NCI-H526 (cell line): ENCODE data around the gene PRKAR1A.
A peak's percentile ranks its signal among the peaks of the same experiment; 100 is the strongest.

Experiments
- DNase-seq, 2 experiments: peaks; one replicate each; lab custom pipeline; 2025; lab: John Stamatoyannopoulos, UW

The PRKAR1A gene

GRCh38 chr17:68542698-68543463, 30.7 kb downstream of the PRKAR1A start:
- DNase-seq: no peak

DNA sequence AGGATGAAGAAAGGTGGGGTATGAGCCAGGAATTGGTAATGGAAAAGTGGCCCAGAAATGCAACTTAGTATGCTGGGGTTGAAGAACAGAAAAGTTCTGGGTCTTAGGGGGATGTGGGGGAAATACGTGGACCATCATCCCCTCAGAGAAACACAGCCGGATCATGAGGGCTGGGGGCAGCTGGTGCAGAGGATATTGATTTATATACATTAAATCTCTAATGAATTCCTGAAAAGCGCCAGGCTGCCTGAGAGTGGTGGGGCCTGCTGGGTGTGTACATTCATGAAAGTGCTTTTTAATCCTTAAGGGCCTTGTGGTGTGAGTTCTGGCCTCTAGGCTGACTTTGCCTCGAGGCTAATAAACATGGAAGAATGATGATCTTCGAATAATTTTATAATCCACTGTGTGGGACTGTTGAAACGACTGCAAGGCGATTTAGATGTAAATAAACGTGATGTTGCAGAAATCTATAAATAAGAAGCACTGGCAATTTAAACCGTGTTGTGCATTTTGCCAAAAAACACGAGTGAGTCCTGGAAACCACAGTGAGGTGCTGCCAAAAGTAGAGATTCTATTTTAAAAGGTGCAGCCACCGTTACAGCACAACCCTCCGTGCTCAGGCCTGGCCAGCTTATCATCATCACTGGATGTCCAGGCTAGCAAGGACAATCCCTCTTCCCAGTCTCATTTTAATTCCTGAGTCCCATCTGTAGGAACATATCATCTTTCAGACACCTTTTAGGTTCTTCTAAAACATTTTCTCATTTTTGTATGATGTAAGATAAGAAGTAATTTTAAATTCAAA, 32.1 kb downstream of the PRKAR1A start:
- no peak for DNase-seq

DNA sequence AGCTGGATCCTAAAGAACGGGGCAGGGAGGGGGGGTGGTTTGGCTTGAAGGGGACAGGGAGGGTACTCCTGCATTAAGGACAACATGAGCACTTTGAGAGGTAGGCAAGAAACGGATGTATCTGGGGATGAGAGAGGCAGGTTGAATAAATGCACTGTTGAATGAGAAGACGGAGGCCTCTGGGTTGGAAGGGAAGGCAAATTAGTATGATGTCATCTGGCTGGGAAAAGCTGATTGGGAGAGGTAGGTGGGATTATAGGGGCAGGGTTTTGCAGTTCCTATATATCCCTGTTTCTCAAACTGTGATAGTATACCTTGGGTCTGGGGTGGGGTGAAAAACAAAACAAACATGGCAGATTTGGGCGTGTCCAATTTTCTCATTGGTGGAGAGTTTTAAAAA, 44.3 kb downstream of the PRKAR1A start:
- no peak for DNase-seq

DNA sequence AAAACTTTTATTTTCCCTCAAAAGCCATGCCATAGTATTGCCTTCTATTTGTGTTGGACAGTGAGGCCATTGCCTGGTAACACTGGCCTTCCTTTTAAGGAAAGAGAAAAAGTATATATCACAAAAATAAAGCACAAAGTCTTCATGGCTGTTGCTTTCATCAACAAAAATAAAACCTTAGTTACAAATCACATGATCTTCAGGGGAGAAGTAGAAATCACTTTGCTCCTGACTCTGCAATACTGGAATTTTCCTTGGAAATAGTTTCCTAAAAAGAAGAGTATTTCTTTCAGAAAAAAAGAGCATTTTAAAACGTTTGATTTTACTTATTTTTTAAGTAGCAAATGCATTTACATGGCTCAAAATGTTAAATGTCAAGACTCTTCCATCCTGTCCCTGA, 47.1 kb downstream of the PRKAR1A start:
- DNase-seq: no peak

DNA sequence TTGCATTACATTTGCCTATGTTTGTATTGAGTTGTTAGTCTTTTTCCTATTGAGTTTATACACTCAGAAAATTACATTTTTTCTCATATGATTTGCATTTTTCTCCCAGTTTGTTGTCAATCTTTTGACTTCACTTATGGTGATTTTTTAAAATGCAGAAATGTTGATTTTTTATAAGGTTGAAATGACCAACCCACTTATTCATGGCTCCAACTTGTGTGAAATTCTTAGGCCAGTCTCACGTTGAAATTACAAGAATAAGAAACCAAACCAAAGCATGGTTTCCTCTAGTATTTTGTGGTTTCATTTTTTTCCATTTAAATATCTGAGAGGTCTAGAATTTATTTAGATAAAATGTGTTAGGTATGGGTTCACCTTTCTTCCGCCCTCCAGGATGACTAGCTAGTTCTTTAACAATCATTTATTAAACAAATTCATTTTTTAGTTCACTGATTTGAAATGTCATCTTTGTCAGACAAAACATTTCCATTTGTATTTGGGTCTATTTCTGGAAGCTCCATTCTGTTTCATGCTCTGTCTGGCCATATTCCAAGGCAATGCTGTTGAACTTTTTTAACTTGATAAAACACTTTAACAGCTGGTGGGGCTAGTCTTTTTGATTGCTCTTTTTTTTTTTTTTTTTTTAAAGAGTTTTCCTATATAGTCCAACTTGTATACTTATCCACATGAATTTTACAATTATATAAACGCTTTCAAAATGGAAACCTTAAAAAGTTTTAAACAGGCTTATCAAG, 48.9 kb downstream of the PRKAR1A start:
- DNase-seq: no peak

- DNase-seq: no peak
These were observed 50.5 kb downstream of the PRKAR1A start for GRCh38 chr17:68562736-68563135.

- DNase-seq: no peak
These were observed 52.3 kb downstream of the PRKAR1A start for GRCh38 chr17:68564415-68565111.

DNA sequence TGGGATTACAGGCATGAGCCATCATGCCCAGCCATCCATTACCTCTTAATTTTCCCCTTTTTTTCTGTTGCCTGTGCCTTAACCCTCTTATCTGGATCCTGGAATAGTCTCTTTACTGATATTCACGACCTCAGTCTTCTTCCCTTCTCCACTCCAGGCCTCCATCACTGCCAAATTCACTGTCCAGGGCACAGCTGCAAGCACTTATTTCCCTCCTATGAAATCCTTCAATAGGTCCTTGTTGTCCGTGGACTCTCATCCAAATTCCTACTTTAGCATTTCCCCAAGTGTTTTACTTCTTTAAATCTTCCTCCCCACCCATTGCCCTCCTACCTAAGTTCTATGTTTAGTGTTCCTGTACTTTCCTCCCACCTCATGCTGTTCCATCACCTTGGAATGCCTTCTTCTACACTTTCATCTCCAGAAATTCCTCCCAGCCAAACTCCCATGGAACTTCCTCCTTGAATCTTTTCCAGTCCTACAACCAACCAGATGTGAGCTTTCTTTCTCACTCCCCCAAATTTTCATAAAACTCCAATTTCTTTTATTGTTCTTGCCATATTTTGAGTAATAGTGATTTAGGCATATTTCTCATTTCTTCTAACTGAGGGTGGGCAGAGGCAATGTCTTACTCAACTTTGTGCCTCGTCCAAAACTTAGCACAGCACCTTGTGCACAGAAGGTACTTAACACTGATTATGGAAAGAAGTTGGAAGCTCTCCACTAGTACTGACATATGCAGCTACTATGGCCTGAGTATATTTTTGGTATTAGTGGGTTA, 53.6 kb downstream of the PRKAR1A start:
- no peak for DNase-seq

DNA sequence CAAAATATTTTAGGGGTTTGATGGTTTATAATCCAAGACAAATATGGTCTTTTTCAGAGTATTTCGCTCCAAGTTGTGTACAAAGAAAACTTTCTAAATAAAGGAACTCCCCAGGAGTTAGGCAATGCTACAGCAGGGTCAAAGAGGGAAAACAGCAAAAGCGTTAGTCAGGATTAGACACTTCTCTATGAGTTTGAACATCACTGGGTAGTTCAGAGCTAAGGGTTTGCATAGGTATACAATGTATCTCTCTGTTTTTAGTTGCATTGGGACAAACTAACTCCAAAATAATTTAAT, 54.2 kb downstream of the PRKAR1A start:
- no peak for DNase-seq

GRCh38 chr17:68567035-68567434, 54.8 kb downstream of the PRKAR1A start:
- no peak for DNase-seq

DNA sequence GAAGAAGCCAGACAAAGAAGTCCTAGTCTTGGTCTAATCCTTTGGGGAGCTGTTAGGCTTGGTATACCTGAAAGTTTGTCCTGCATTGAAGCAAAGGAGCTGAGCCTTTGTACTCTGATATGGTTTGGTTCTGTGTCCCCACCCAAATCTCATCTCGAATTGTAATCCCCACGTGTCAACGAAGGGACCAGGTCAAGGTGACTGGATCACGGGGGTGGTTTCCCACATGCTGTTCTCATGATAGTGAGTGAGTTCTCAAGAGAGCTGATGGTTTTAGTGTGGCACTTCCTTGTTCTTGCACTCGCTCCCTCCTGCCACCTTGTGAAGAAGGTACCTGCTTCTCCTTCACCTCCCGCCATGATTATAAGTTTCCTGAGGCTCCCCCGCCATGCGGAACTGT, 55.4 kb downstream of the PRKAR1A start:
- no peak for DNase-seq

DNA sequence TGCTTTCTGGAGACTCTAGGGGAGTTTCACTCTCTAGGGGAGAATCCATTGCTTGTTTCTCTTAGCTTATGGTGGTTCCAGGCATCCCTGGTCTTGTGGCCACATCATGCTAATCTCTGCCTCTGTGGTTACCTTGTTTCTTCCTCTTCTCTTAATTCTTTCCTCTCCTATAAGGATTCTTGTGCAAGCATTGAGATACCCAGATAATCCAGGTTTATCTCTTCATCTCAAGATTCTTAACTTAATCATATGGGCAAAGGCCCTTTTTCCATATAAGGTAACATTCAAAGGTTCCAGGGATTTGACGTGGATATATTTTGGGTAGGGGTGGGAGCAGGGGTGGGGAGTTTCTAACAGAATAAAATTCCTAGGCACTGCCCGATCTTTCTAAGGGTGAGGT, 56.4 kb downstream of the PRKAR1A start:
- no peak for DNase-seq

DNA sequence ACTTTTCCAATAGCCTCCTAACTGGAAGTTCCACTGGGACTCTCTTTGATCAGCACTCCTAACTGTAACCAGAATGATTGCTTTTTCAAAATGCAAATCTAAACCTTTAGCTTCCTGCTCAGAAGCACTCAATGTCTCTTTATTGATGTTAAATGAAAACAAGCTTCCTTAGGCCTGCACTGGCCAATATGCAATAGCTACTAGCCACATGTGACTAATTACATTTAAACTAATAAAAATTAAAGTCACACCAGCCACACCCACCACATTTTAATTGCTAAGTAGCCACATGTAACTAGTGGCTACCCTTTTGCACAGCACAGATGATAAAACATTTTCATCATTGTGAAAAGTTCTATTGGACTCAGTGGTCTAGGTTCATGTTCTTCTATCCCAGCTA, 57.1 kb downstream of the PRKAR1A start:
- peak; percentile 18 to 56 for DNase-seq

DNA sequence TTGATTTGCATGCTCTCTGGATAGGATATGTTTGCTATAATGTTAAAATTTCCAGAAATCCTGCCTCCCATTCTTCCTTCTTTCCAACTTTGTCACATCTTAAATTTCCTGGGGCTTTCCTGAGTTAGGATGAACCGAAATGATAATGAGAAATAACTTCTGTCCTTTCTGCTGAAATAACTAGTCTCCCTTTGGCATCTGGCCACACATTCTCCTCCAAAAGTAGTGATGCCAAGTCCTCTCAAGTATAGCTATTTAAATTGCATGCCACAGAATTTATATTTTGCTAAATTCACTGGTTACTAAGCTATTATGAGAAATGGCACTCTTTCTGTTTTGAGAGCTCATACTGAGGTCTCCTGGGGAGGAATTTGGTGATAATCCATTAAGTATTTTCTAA, 58.3 kb downstream of the PRKAR1A start:
- DNase-seq: no peak

DNA sequence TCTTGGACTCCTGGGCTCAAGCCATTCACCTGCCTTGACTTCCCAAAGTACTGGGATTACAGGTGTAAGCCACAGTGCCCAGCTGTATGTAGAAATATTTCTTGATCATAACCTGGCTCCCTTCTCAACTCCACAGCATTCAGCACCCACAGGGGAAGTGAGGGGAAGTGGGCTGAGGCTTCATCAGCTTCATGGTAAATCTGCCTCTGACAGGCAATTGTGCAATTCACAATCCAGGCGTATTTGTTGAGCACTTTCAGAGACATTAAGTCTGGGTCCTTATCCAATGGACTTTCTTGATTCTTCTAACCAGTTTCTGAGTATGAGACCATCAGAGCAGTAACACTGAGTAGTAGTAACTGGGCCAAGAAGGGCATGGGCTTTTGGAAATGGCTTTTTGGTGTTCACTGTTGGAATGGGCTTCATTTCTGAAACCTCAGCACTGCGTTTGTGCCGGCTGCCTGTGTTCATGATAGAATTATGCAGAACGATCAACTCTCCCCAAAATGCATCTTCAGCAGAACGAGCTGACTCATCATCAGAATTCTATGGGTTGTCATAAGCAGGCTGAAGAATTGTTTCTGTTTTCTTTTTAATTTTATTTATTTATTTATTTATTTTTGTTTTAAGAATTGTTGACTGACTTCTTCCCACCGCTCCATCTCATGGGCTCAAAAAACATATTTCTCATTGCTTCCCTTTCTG, 60.1 kb downstream of the PRKAR1A start:
- no peak for DNase-seq

DNA sequence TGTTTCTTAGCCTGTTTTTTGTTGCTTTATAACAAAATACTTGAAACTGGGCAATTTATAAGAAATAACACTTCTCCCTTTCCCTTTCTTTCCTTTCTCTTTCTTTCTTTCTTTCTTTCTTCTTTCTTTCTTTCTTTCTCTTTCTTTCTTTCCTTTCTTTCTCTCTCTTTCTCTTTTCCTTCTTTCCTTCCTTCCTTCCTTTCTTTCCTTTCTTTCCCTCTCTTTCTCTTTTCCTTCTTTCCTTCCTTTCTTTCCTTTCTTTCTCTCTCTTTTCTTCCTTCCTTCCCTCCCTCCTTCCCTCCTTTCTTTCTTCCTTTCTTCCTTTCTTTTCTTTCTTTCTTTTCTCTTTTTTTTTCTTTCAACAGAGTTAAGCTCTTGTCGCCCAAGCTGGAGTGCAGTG, 61.1 kb downstream of the PRKAR1A start:
- no peak for DNase-seq

DNA sequence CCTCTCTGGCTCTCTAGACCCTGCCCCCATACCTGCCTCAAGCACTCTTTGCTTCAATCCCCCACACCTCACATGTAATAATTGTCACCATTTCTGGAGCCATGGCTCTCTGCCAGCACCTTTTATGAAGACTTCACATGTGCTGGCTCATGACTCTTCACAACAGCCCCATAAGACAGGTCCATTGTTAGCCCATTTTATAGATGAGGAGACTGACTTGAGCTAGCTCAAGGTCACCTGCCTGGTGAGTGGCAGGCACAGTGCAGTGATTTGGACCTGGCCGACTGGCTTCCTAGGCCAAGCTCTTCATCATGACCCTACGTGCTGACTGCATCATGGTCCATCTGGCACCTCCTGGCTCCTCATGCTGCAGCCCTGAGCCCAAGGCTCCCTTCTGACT, 63.9 kb downstream of the PRKAR1A start:
- no peak for DNase-seq

- DNase-seq: peak in 1 of 2 experiments; percentile 18
These were observed 64.7 kb downstream of the PRKAR1A start for GRCh38 chr17:68576811-68577496.

DNA sequence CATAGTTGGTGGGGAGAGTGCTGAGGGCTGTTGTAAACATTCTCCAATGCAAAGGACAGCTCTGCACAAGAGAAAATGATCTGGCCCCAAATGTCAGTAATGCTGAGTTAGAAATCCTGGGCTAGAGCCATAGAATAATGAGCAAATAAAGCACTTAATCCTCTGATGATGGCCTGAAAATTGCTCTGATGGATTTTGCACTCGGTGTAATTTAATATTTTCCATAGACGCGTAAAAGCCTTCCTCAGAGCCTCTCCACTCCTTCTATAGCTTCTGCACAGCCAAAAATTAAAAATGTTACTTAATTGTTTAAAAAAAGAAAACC, 65.2 kb downstream of the PRKAR1A start:
- no peak for DNase-seq

DNA sequence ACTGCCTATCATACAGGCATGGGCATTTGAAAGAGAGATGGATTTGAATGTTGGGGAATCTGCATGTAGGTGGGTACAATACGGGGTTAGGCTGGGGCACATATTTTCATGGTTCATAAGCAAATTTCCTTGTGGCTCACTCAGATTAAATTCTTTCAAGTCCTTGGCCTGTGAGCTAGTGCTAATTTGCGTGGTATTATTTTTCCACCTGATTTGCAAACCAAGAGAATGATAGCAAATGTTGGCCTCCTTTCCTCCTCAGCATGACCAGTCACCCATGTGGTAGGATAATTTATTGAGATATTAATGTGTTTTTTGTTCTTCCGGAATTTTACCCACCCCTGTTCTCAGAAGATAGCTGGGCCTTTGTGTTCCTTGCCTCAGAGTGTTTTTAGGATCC, 66.0 kb downstream of the PRKAR1A start:
- DNase-seq: peak; percentile 94 to 97
